GDM1 (cell line): ENCODE results near the gene C1orf167.
"Not testable (repeated sequence)": the region's sequence is repeated elsewhere in the genome, so short reads cannot be mapped to it uniquely, and the experiment has no call there.

Source experiments
- DNase-seq: peaks from one replicate; lab custom pipeline; 2025; lab: John Stamatoyannopoulos, UW

Gene C1orf167

GRCh38 chr1:11800756-11801433 is 38.9 kb downstream of the C1orf167 start:
- DNase-seq, result no peak

DNA sequence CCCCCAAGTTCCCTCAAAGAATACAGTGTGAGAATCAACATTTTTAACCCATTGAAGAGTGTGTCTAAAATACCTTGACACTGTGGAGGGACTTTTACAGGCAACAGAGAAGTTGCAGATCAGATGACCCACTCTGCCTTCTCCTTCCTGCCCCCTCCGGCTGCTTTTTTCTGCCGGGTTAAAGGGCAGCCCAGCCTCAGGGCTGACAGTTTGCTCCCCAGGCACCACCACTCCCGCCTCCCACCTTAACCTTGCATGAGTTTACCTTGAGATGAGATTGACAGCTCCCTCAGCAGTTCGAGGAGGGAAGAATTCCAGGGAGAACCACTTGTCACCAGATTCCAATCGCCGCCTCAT is 40.6 kb downstream of the C1orf167 start:
- DNase-seq, result no peak

DNA sequence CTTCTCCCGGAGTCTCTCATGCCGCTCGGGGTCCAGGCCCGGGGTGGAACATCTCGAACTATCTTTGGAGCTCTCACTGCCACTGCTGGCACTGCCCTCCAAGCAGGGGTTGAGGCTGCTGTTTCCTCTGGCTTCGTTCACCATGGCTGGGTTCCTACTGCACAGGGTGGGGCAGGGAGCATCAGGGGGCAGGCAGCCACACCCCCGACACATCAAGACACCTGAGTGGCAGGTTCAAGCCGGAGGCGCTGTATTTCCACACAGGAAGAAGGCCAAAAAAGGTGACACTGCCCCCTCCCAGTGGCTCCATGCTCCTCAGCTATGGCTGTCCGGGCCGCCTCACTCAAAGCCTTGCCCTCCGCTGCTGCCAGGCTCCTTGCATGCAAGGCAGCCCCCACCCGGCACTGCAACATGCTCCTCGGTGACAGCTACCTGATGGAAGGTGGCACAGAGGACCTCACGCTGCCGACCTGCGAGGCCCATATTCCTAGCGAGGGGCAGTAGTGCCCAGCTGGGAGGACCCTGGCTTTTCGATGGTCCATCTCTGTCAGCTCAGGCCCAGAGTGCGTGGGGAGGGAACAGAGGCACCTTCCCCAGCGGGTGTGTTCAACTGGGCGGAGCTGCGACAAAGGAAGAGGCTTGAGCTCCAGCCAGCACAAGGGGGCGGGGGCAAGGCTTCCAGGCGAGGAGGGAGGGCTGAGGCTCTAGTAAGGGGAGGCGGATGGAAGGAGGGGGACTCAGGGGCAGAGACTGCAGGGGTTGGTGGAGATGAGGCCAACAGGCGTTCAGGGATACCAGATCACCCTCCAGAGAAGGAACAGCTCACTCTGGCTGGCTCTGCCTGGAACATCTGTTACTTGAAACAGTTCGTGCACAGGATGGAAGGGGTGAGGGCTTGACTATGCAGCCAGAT is 41.2 kb downstream of the C1orf167 start:
- peak; percentile 89 for DNase-seq

GRCh38 chr1:11803924-11804665 is 42.1 kb downstream of the C1orf167 start:
- DNase-seq, result not testable (repeated sequence)

GRCh38 chr1:11804666-11805421 is 42.9 kb downstream of the C1orf167 start:
- no peak for DNase-seq

- peak; percentile 99 for DNase-seq
Observed at GRCh38 chr1:11805422-11806306, 43.7 kb downstream of the C1orf167 start, which contains the start of the genes CLCN6 and MTHFR. CLCN6 (plus strand) TSS chr1:11806191; CDS start chr1:11806263, 72 bp downstream. MTHFR (minus strand) TSS chr1:11805964; CDS start chr1:11803116, 2,848 bp downstream.

GRCh38 chr1:11806307-11806936 is 44.4 kb downstream of the C1orf167 start:
- DNase-seq, result no peak

DNA sequence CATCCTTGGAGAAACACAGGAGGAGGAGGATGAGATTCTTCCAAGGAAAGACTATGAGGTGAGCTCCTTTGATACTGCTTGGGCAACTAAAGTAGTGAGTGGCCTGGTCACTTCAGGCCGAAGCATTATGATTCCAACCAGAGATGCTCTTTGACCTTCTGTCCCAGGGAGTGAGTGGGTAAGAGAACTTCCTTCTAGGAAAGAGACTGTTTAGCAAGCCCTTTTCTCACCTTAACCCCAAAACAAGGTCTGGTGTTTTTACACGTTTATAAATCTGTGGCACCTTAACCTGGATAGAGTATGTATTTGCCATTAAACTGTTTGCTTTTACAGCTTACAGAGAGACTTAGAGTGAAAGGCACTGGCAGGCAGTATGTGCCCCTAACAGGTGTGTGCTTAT is 45.1 kb downstream of the C1orf167 start:
- no peak for DNase-seq

- DNase-seq, result no peak
Observed at GRCh38 chr1:11813021-11813420, 51.0 kb downstream of the C1orf167 start.

DNA sequence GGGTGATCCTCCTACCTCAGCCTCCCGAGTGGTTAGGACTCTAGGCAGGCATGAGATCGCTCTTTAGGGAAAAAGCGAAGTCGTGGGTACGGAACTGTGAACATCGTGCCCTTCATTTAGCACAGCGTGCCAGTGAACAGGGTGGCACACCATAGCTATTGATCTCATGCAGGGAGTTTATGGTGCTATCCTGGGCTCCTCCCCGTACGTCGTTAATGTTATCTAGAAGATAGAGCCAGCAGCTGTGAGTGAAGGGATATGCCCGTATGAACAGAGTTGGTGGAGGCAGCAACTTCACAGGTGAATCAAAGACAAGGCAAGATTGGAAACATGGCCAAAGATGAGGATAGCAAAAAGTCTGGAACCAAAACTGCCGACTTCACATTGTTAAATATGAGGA is 55.2 kb downstream of the C1orf167 start:
- no peak for DNase-seq

DNA sequence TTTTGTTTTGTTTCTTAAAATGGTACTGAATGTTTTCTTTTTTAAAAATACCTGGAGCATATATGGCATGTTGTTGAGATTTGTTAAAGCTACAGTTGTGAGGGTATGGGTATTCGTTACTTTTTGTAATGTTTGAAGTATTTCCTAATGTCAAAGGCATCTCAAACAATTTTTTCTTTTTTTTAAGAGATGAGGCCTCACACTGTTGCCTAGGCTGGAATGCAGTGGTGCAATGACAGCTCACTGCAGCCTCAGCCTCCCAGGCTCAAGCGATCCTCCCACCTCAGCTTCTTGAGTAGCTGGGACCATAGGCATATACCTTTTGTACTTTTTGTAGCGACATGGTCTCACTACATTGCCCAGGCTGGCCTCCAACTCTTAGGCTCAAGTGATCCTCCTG is 60.1 kb downstream of the C1orf167 start:
- no peak for DNase-seq

DNA sequence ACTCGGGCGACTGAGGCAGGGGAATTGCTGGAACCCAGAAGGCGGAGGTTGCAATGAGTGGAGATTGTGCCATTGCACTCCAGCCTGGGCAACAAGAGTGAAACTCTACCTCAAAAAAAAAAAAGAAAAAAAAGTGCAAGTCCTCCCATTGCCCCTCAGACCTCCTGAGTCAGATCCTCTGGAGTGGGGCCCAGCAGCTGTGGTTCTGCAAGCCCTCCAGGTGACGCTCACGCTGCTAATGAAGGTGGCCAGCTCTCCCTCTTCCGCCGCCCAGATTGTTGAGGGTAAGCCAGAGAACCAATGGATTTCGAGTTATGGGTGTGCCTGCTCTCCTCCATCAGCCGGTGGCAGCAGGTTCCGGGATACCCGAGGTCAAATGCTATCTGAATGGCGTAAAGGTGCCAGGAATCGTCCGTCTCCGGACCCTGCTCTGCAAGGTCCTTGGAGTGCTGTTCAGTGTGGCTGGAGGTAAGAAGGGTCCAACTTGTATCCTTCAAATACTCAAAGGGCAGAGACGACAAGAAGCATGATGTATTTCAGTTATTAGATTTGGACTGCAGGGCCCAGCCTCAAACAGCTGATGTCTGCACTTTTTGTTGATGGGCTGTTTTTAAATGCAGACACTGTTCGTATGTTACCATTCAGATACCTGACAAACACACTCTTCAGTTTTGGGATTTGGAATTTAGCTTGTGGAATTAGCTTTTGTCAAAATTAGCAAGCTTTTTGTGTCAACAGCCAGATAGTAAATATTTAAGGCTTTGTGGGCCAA is 61.6 kb downstream of the C1orf167 start:
- DNase-seq, result no peak

DNA sequence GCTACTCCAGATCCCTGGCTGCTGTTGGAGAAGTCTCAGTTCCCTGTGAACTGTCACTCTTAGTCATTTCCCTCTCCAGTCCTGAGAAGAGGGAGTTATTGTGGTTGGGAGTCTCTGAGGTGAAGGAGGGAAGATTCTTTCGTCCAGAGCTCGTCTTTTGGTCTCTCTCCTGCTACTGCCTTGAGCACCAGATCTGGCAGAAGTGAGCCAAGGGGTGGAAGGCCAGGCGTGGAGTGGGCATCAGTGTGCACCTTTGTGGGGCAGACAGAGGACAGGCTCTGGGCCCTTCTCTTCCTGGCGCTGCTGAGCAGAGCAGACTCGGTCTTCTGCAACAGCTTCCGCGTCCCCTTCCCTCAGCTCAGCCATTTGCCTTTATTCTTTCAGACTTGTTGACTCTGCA is 63.1 kb downstream of the C1orf167 start:
- no peak for DNase-seq

DNA sequence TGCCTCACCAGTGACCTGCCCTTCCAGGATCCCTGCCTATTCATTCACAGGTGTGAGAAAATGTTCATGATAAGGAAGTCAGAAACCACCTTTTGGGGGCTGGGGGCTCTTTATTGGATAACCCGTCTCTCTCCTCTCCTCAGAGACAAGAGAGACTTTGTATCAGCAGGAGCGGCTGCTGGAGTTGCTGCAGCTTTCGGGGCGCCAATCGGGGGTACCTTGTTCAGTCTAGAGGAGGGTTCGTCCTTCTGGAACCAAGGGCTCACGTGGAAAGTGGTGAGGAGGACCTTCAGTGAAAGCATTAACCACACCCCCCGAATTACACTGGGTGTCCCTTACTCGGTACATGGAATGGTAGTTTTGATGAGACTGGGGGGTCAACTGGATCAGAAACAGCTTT is 65.0 kb downstream of the C1orf167 start:
- DNase-seq, result no peak

DNA sequence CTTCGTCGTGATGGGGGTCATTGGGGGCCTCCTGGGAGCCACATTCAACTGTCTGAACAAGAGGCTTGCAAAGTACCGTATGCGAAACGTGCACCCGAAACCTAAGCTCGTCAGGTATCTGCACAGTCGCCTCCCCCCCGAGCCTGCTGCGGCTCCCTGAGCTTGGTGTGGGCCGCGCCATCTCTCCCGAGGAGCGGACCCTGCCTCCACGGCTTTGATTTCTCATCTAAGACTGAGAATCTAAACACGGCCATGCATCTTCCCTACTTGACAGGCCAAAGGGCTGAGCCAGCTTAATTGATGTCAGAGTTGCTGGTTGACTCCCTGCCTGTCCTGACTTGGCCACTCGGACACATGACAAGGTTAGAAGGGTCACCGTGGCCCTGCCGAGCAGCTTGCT is 66.5 kb downstream of the C1orf167 start:
- DNase-seq, result no peak

GRCh38 chr1:11831945-11832725 is 70.1 kb downstream of the C1orf167 start:
- no peak for DNase-seq

DNA sequence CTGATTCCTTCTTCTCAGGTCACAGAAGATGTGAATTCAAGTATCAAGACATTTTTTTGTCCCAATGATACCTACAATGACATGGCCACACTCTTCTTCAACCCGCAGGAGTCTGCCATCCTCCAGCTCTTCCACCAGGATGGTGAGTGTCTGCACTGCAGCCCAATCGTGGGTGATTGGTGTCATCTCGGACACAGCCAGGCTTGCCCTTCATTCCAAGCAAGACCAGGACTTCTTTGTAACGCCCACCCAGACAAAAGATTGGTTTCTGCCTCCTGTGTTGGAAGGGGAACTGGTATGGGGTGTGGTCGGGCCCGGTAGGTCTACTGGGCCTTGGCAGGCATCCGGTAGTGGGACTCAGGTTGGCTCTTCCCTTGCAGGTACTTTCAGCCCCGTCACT is 71.5 kb downstream of the C1orf167 start:
- DNase-seq, result no peak

GRCh38 chr1:11833900-11834299 is 71.9 kb downstream of the C1orf167 start:
- DNase-seq, result no peak
